A549 treated with AZD2906 at 1 μM for 4 hours (cell line): ENCODE results near the gene CLEC5A. TPM values are rescaled to one million over a fixed set of nuclear protein-coding genes. Genes with fewer than 3 reads are reported as not detected.

Source experiments
- total RNA-seq: library from RNA; stranded (reverse); fragments of 200-300 nt; extraction: Qiagen RNA extraction; gene quantifications from 5 replicates; pipeline ENCODE4 v1.2.3, GENCODE V29; 2022

CLEC5A gene
- total RNA-seq = not detected in 5 replicates

DNA sequence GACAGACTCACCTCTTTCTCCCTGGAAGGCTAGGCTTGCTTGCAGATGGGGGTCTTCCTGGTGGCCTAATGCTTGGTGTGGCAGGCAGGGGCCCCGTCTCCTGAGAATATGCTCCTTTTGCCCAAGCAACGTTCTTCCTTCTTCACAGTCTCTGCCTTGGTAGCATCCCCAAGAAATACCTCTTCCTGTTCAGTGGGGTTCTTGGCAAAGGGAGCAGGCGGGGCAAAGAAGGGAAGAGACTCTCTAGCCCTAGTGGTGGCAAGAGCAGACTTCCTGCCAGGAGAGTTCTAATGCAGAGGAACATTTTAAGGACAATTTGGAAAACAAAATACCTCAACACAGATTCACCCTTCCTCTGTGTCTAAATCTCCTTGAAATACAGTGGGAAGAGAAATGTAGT lies at the start of gene CLEC5A:
TSS of gene CLEC5A (minus strand) at position 179 of the 400 bp plus-strand sequence. CDS start 682 bp downstream, outside the sequence.

DNA sequence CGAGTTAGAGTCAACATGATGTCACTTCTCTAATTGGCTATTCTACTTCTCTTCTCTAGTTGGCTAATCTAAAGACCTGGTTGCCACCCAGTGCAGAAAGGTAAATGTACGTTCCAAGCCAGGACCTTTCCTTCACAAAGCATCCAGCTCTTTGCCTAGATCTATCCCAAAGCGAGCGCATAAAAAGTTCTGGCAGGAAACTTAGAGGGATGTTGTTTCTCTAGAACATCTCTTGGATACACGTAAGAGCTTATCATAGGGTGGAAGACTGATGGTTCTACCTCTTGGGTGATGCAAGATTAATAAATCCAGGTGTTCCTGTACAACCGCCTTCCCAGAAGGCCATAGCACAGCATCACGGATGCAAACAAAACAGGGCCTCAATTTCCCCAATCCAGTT lies 26.9 kb upstream of the CLEC5A start, which contains the start of gene TAS2R38:
TSS of gene TAS2R38 (minus strand) at position 101 of the 400 bp plus-strand sequence. CDS start at position 17, 84 bp downstream.

DNA sequence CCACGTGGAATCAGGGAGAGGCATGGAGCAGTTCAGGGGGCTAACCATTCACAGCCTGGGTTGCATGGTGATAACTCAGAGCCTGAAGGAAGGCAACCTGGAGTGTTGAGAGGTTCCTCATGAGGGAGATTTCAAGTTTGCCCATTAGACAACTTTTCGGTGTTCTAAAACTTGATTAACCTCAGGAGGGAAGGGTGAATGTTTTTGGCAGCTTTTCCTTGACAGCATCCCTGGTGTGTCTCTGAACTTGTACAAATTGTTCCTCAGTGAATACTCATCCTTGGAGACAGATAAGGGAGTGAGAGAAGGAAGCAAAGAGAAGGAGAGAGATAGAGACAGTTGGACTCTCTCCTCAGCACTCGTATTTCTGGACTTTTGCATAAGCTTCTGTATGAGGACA lies 30.7 kb downstream of the CLEC5A start, which contains the start of gene OR9A4:
TSS of gene OR9A4 (plus strand) at position 301 of the 400 bp plus-strand sequence. CDS start 2,477 bp downstream, outside the sequence.

Other genes with a start within 250 kb of the CLEC5A start
- 4.6 to 6.0 TPM (median 5.6 TPM) in 5 replicates for gene DENND11, start 244.8 kb downstream of the CLEC5A start, total RNA-seq
- not detected in 5 replicates for gene WEE2, start 238.6 kb downstream of the CLEC5A start, total RNA-seq
- 272 to 326 TPM (median 276 TPM) in 5 replicates for gene SSBP1, start 208.6 kb downstream of the CLEC5A start, total RNA-seq
- not detected in 5 replicates for gene TAS2R3, start 182.9 kb downstream of the CLEC5A start, total RNA-seq
- gene TAS2R4, start 170.3 kb downstream of the CLEC5A start, total RNA-seq = 0.05 to 0.17 TPM (median 0.11 TPM) in 5 replicates
- gene TAS2R5, start 156.8 kb downstream of the CLEC5A start, total RNA-seq = 0.28 to 0.44 TPM (median 0.36 TPM) in 5 replicates
- gene PRSS37, start 105.5 kb downstream of the CLEC5A start, total RNA-seq = not detected in 5 replicates
- not detected in 5 replicates for gene OR9A4, start 30.6 kb downstream of the CLEC5A start, total RNA-seq
- not detected in 5 replicates for gene TAS2R38, start 26.8 kb upstream of the CLEC5A start, total RNA-seq
- 0.58 to 0.73 TPM (median 0.60 TPM) in 5 replicates for gene MGAM, start 48.9 kb upstream of the CLEC5A start, total RNA-seq
- gene MGAM2, start 164.7 kb upstream of the CLEC5A start, total RNA-seq = 0.01 to 0.02 TPM (median 0.02 TPM) in 3 of 5 replicates, not detected in the others